Fibroblast of lung (primary cell): ENCODE data around the gene ARID3A. TPM values are rescaled to one million over a fixed set of nuclear protein-coding genes. Genes with fewer than 3 reads are reported as not detected.

Source experiments
- DNase-seq, 2 donors: peaks; one replicate each; pipeline versions ENCODE4 v3.0.0 to v3.0.0-alpha.2; 2010; ENCODE audit warnings: low read depth in 2 of 2
- H2AFZ ChIP-seq: 2 replicates; pipeline ENCODE4 v1.5.1; 2012; ENCODE audit warnings: low read length, control low read depth, inconsistent platforms
- H3K27ac ChIP-seq: 2 replicates; pipeline ENCODE4 v1.5.1; 2011; ENCODE audit warnings: low read length, control low read depth; ENCODE audit not compliant: insufficient read depth
- H3K27me3 ChIP-seq: 2 replicates; pipeline ENCODE4 v1.5.1; 2011; ENCODE audit warnings: mild to moderate bottlenecking, low read length; ENCODE audit not compliant: control insufficient read depth, insufficient read depth
- H3K36me3 ChIP-seq: 2 replicates; pipeline ENCODE4 v1.5.1; 2011; ENCODE audit warnings: low read length; ENCODE audit not compliant: control insufficient read depth, insufficient read depth
- H3K4me1 ChIP-seq: 2 replicates; pipeline ENCODE4 v1.5.1; 2011; ENCODE audit warnings: low read length; ENCODE audit not compliant: control insufficient read depth, insufficient read depth; ENCODE audit errors: extremely low read depth
- H3K4me2 ChIP-seq: 2 replicates; pipeline ENCODE4 v1.5.1; 2011; ENCODE audit warnings: low read length, control low read depth; ENCODE audit not compliant: insufficient read depth; ENCODE audit errors: extremely low read depth
- H3K4me3 ChIP-seq, 4 experiments: fragments of 200-600 bp in 1 of 4; sonication (generic) in 1 of 4; replicated peaks in 1 of 4; 2 replicates each; pipeline ENCODE4 v1.5.1; 2011 to 2016; ENCODE audit warnings: low read length in 4 of 4, low read depth in 3 of 4, mild to moderate bottlenecking in 3 of 4, control low read depth in 2 of 4, inconsistent platforms in 1 of 4, mixed read lengths in 1 of 4; ENCODE audit not compliant: insufficient read depth in 1 of 4; ENCODE audit errors: control extremely low read depth in 1 of 4
- H3K79me2 ChIP-seq: 2 replicates; pipeline ENCODE4 v1.5.1; 2012; ENCODE audit warnings: mild to moderate bottlenecking, low read length, inconsistent platforms; ENCODE audit not compliant: control insufficient read depth, insufficient read depth
- H3K9ac ChIP-seq: 2 replicates; pipeline ENCODE4 v1.5.1; 2011; ENCODE audit warnings: mild to moderate bottlenecking, low read length, control low read depth; ENCODE audit not compliant: insufficient read depth
- H3K9me3 ChIP-seq: 2 replicates; pipeline ENCODE4 v1.5.1; 2012; ENCODE audit warnings: low read depth, low read length; ENCODE audit not compliant: control insufficient read depth, insufficient read depth
- H4K20me1 ChIP-seq: 2 replicates; pipeline ENCODE4 v1.5.1; 2011; ENCODE audit warnings: low read length; ENCODE audit not compliant: control insufficient read depth, insufficient read depth; ENCODE audit errors: extremely low read depth
- EZH2 ChIP-seq: IDR thresholded peaks from 2 replicates; pipeline ENCODE4 v1.5.1; 2012; ENCODE audit warnings: low read length, control low read depth, mild to moderate bottlenecking; ENCODE audit errors: missing control alignments
- polyA plus RNA-seq, 2 donors: library from polyadenylated mRNA; depleted of rRNA in 1 of 2; stranded (reverse) in 1 of 2; unstranded in 1 of 2; fragments of >200 nt; gene quantifications; 2 replicates each; pipeline ENCODE4 v1.2.1, GENCODE V29; 2011 to 2012; ENCODE audit warnings: missing spikeins in 1 of 2
- total RNA-seq: library from RNA; depleted of rRNA; stranded (reverse); fragments of >200 nt; gene quantifications from 2 replicates; pipeline ENCODE4 v1.2.1, GENCODE V29; 2014
- TF ChIP-seq, protein P1 (sequence below), 2 donors: IDR thresholded peaks in 1 of 2; conservative IDR thresholded peaks in 1 of 2; 1 replicate in 1 of 2; 2 replicates in 1 of 2; pipeline ENCODE4 v1.5.1; 2011 to 2012; ENCODE audit warnings: low read length in 2 of 2, control low read depth in 1 of 2, inconsistent platforms in 1 of 2, low read depth in 1 of 2, mild to moderate bottlenecking in 1 of 2

ARID3A gene
- total and polyA plus RNA-seq, 2 donors (not counting 1 experiment from before 2014, with no cell fraction given): 6.4 to 14.9 TPM

DNA sequence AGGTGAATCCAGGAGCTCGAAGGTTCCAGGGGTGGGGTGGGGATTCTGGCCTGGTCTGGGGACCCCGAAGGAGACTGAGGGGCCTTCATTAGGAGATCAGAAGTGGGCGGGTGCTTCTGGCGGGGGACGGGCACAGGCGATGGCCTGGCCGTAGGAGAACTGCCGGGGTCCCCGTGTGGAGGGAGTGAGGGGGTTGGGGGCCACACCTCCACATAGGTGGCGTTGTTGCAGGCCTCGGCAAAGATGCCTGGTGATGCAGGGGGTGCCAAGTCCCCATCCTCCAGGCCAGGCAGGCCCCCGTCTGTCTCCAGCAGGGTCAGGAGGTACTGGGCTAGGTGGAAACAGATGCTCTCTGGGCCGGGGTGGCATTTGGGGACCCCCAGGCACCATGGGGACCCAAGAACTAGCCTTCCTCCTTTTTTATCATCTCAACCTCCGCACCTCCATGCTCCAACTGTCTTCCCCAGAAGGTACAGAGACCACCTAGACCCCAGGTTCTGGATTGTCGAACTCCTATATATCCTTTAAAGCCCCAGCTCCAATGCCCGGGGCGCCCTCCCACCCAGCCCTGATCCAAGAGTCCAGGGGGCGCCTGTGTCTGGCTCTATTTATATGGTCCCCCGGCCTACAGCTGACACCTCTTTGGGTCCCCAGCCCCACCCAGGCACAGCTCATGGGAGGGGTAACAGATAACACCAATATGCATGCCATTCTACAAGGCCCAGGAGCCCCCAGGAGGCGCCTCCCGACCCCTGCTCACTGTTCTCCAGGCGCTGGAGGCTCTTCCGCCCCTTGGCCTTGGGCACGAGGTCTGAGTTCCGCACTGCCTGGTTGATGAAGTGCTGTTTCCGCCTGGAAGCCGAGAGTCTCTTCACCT is 24.4 kb upstream of the ARID3A start:
- no peaks in the 10 kb centered on the region for H3K27me3 ChIP-seq
- H4K20me1 ChIP-seq: no peaks in the 10 kb centered on the region
- TF ChIP-seq, protein P1, sequence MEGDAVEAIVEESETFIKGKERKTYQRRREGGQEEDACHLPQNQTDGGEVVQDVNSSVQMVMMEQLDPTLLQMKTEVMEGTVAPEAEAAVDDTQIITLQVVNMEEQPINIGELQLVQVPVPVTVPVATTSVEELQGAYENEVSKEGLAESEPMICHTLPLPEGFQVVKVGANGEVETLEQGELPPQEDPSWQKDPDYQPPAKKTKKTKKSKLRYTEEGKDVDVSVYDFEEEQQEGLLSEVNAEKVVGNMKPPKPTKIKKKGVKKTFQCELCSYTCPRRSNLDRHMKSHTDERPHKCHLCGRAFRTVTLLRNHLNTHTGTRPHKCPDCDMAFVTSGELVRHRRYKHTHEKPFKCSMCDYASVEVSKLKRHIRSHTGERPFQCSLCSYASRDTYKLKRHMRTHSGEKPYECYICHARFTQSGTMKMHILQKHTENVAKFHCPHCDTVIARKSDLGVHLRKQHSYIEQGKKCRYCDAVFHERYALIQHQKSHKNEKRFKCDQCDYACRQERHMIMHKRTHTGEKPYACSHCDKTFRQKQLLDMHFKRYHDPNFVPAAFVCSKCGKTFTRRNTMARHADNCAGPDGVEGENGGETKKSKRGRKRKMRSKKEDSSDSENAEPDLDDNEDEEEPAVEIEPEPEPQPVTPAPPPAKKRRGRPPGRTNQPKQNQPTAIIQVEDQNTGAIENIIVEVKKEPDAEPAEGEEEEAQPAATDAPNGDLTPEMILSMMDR (conservative IDR thresholded peaks at IDR 0.05 in 1 of 2, IDR thresholded peaks at IDR 0.05 in 1 of 2; ENCODE audit: low read depth in 1 of 2, low read length in 2 of 2): no peak
- no peak for TF ChIP-seq EZH2
- no peaks in the 10 kb centered on the region for H3K9me3 ChIP-seq
- peaks cover 10% of the 10 kb centered on the region for H3K36me3 ChIP-seq
- no peaks in the 10 kb centered on the region for H3K4me1 ChIP-seq
- no peaks in the 10 kb centered on the region for H3K79me2 ChIP-seq
- no peak overlapping the region for H3K4me3 ChIP-seq
- no peak overlapping the region for H3K9ac ChIP-seq
- H3K4me2 ChIP-seq: no peak overlapping the region
- DNase-seq: no peak
- H3K27ac ChIP-seq: no peak overlapping the region
- H2AFZ ChIP-seq: no peak overlapping the region

DNA sequence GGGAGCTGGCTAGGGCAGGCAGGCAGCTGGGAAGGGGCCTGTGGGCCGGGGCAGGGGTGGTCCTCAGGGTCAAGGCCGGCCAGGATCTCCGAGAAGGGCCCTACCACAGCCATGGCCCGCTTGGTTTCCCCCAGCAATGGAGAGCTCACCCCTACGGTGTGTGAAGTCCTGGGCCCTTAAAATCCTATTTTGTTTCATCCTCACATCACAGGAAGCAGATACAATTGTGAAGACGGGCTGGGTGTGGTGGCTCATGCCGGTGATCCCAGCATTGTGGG is 23.8 kb upstream of the ARID3A start:
- Histone ChIP-seq H3K27ac (no peak overlapping the region), H3K9me3 (no peaks in the 10 kb centered on the region), H3K4me2 (no peak overlapping the region), H3K4me1 (no peaks in the 10 kb centered on the region), H3K9ac (no peak overlapping the region), H3K4me3 (no peak overlapping the region), H4K20me1 (no peaks in the 10 kb centered on the region), H3K79me2 (no peaks in the 10 kb centered on the region), H3K27me3 (no peaks in the 10 kb centered on the region), H3K36me3 (peaks cover 10% of the 10 kb centered on the region), H2AFZ (no peak overlapping the region)
- TF ChIP-seq, protein P1 (conservative IDR thresholded peaks at IDR 0.05 in 1 of 2, IDR thresholded peaks at IDR 0.05 in 1 of 2; ENCODE audit: low read depth in 1 of 2, low read length in 2 of 2): no peak
- TF ChIP-seq EZH2: no peak
- DNase-seq: no peak

DNA sequence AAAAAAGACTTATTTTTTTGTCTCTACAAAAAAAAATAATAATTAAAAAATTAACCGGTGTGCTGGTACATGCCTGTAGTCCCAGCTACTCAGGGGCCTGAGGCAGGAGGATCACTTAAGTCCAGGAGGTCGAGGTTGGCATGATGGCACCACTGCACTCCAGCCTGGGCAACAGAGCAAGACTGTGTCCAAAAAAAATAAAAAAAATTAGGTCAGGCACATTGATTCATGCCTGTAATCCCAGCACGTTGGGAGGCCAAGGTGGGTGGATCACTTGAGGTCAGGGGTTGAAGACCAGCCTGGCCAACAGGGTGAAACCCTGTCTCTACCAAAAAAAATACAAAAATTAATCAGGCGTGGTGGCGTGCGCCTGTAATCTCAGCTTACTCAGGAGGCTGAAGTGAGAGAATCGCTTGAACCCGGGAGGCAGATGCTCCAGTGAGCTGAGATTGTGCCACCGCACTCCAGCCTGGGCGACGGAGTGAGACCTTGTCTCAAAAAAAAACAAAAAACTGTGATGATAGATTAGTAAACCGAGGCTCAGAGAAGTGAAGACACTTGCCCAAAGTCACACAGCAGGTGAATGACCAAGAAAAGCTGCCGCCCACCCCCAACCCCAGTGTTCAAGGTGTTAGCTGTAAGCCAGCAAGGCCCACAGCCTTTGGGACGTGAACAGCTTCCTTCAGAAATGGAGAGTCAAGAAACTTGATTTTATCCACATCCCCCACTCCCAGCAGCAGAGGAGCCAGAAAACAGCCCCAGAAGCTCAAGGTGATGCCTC is 23.2 kb upstream of the ARID3A start:
- Histone ChIP-seq H3K79me2 (peaks cover 2% of the 10 kb centered on the region), H3K36me3 (peaks cover 10% of the 10 kb centered on the region), H3K27me3 (no peaks in the 10 kb centered on the region), H3K9me3 (no peaks in the 10 kb centered on the region), H3K4me1 (no peaks in the 10 kb centered on the region), H4K20me1 (no peaks in the 10 kb centered on the region), H3K4me2 (no peak overlapping the region), H3K27ac (no peak overlapping the region), H3K4me3 (no peak overlapping the region), H2AFZ (no peak overlapping the region), H3K9ac (no peak overlapping the region)
- no peak for DNase-seq
- TF ChIP-seq EZH2: no peak
- TF ChIP-seq, protein P1 (conservative IDR thresholded peaks at IDR 0.05 in 1 of 2, IDR thresholded peaks at IDR 0.05 in 1 of 2; ENCODE audit: low read depth in 1 of 2, low read length in 2 of 2): no peak
